ENCODE results near the gene JAG1. TPM values are rescaled to one million over a fixed set of nuclear protein-coding genes. Genes with fewer than 3 reads are reported as not detected.

JAG1 gene
- total RNA-seq, 1 donor from 2014 or later = 278 TPM

DNA sequence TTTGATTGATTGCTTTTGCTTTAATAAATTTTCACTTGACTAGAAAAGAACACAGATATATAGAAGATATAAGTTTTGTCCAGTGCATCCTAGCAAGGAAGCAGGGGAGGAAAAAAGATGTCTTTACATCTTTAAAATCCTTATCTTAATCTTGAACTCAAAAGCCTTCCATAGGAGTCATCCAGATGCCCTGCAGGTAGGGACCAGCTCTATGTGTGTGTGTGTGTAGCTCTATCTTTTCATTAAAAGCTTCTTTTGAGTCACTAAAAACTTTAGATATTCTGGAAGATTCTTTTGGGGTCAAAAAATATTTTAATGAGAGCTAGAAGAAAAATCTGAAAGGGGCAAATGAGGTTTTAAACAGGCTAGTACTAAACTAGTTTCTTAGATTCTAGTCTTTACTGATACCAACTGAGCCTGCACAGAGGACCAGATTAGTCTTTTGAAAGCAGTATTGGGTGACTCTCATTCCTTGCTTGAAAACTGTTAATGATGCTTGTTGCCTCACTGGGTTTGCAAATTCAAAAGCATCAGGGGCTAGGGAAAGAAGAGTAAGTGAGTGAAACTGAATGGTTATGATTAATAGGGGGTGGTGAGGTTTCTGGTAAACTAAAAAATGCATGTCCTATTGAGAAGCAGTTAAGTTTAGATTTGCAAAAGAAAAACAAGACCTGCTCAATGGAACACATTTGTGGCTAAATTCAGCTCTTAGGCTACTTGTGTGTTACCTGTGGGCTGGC is 40.6 kb upstream of the JAG1 start:
- Histone ChIP-seq H3K4me3 (ENCODE audit: insufficient read depth, low read depth, low read length) (no peak overlapping the region), H3K79me2 (ENCODE audit: insufficient read depth, low read length) (no peaks in the 10 kb centered on the region), H3K27ac (ENCODE audit: low read depth, low read length) (no peak overlapping the region), H2AFZ (ENCODE audit: low read depth, low read length) (no peak overlapping the region), H4K20me1 (ENCODE audit: insufficient read depth, low read length) (no peaks in the 10 kb centered on the region), H3K36me3 (ENCODE audit: insufficient read depth, low read length) (no peaks in the 10 kb centered on the region), H3K4me1 (ENCODE audit: insufficient read depth, low read length) (peaks cover 19% of the 10 kb centered on the region), H3K4me2 (ENCODE audit: low read length) (peak overlapping the region; percentile 43), H3K9me3 (ENCODE audit: insufficient read depth, low read depth, low read length) (no peaks in the 10 kb centered on the region), H3K9ac (ENCODE audit: low read length) (no peak overlapping the region), H3K27me3 (ENCODE audit: insufficient read depth, low read length) (no peaks in the 10 kb centered on the region)
- no peaks in the 10 kb centered on the region for H3K36me3 Mint-ChIP-seq (ENCODE audit: low read depth, unreplicated experiment)
- H3K4me3 Mint-ChIP-seq (ENCODE audit: unreplicated experiment) = no peak overlapping the region
- peak; percentile 47 for DNase-seq (ENCODE audit: low read depth)
- H3K4me1 Mint-ChIP-seq (ENCODE audit: low read depth, unreplicated experiment) = peaks cover 13% of the 10 kb centered on the region
- no peaks in the 10 kb centered on the region for H3K9me3 Mint-ChIP-seq (ENCODE audit: unreplicated experiment)
- H3K27me3 Mint-ChIP-seq (ENCODE audit: low read depth, unreplicated experiment) = no peaks in the 10 kb centered on the region
- H3K27ac Mint-ChIP-seq (ENCODE audit: unreplicated experiment) = no peak overlapping the region
- FAIRE-seq = no peak
- no peak for TF ChIP-seq EZH2 (IDR thresholded peaks at IDR 0.05; ENCODE audit: insufficient read depth, low read length)
- TF ChIP-seq, protein P1, sequence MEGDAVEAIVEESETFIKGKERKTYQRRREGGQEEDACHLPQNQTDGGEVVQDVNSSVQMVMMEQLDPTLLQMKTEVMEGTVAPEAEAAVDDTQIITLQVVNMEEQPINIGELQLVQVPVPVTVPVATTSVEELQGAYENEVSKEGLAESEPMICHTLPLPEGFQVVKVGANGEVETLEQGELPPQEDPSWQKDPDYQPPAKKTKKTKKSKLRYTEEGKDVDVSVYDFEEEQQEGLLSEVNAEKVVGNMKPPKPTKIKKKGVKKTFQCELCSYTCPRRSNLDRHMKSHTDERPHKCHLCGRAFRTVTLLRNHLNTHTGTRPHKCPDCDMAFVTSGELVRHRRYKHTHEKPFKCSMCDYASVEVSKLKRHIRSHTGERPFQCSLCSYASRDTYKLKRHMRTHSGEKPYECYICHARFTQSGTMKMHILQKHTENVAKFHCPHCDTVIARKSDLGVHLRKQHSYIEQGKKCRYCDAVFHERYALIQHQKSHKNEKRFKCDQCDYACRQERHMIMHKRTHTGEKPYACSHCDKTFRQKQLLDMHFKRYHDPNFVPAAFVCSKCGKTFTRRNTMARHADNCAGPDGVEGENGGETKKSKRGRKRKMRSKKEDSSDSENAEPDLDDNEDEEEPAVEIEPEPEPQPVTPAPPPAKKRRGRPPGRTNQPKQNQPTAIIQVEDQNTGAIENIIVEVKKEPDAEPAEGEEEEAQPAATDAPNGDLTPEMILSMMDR (IDR thresholded peaks at IDR 0.05; ENCODE audit: insufficient read depth, low read depth, low read length) = no peak

DNA sequence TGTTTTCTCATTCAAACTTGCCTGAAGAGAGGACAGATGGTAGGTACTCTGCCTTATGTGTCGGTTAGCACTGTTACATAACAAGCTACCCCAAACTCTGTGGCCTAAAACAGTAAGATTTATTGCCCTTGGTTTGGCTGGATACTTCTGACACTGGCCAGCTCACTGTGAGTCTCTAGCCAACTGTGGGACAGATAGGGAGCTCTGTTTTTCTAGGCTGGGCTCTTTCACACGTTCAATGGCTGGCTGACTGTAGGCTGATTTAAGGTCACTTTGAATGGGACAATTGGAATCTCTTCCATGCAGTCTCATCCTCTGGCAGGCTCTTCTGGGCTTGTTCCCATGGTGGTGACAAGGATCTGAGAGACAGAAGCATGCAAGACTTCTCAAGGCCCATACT is 39.4 kb upstream of the JAG1 start:
- H3K4me1 Mint-ChIP-seq (ENCODE audit: low read depth, unreplicated experiment) = peaks cover 20% of the 10 kb centered on the region
- H3K9me3 Mint-ChIP-seq (ENCODE audit: unreplicated experiment) = no peaks in the 10 kb centered on the region
- Histone ChIP-seq H3K27me3 (ENCODE audit: insufficient read depth, low read length) (no peaks in the 10 kb centered on the region), H3K4me2 (ENCODE audit: low read length) (no peak overlapping the region), H2AFZ (ENCODE audit: low read depth, low read length) (no peak overlapping the region), H3K27ac (ENCODE audit: low read depth, low read length) (no peak overlapping the region), H4K20me1 (ENCODE audit: insufficient read depth, low read length) (no peaks in the 10 kb centered on the region), H3K79me2 (ENCODE audit: insufficient read depth, low read length) (no peaks in the 10 kb centered on the region), H3K36me3 (ENCODE audit: insufficient read depth, low read length) (no peaks in the 10 kb centered on the region), H3K9ac (ENCODE audit: low read length) (no peak overlapping the region), H3K9me3 (ENCODE audit: insufficient read depth, low read depth, low read length) (no peaks in the 10 kb centered on the region), H3K4me1 (ENCODE audit: insufficient read depth, low read length) (peaks cover 30% of the 10 kb centered on the region), H3K4me3 (ENCODE audit: insufficient read depth, low read depth, low read length) (no peak overlapping the region)
- no peaks in the 10 kb centered on the region for H3K36me3 Mint-ChIP-seq (ENCODE audit: low read depth, unreplicated experiment)
- no peak for TF ChIP-seq EZH2 (IDR thresholded peaks at IDR 0.05; ENCODE audit: insufficient read depth, low read length)
- TF ChIP-seq, protein P1 (IDR thresholded peaks at IDR 0.05; ENCODE audit: insufficient read depth, low read depth, low read length) = no peak
- H3K27ac Mint-ChIP-seq (ENCODE audit: unreplicated experiment) = no peak overlapping the region
- DNase-seq (ENCODE audit: low read depth) (no peak), FAIRE-seq (no peak)
- H3K27me3 Mint-ChIP-seq (ENCODE audit: low read depth, unreplicated experiment) = no peaks in the 10 kb centered on the region
- H3K4me3 Mint-ChIP-seq (ENCODE audit: unreplicated experiment) = no peak overlapping the region

DNA sequence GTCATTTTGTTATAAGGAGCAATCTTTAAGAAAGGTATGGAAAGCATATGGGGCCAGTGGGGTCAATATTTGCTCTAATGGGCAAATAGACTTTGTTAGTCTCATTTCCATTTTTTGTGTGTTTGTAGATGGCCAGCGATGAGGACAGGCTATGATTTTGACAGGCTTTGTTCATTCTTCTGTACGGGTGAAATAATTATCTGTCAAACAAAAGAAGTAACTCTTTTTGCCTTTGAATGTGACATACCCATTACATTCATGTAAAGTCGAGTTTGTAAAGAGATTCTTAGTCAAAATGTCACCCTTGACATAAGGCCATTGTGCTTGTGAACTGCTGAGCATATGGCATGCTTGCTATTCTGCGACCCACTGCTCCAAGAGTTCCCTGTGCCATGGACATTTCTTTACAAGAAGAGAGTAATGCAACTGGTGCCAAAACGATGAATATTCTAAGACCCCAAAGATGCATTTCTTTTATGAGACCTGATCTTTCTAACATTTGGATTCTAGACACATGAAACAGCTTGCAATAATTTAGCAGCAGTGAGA is 38.2 kb upstream of the JAG1 start:
- Mint-ChIP-seq H3K4me3 (ENCODE audit: unreplicated experiment) (no peak overlapping the region), H3K9me3 (ENCODE audit: unreplicated experiment) (no peaks in the 10 kb centered on the region), H3K27me3 (ENCODE audit: low read depth, unreplicated experiment) (no peaks in the 10 kb centered on the region), H3K4me1 (ENCODE audit: low read depth, unreplicated experiment) (peaks cover 22% of the 10 kb centered on the region), H3K27ac (ENCODE audit: unreplicated experiment) (no peak overlapping the region), H3K36me3 (ENCODE audit: low read depth, unreplicated experiment) (no peaks in the 10 kb centered on the region)
- Histone ChIP-seq H3K4me3 (ENCODE audit: insufficient read depth, low read depth, low read length) (no peak overlapping the region), H3K79me2 (ENCODE audit: insufficient read depth, low read length) (no peaks in the 10 kb centered on the region), H3K36me3 (ENCODE audit: insufficient read depth, low read length) (no peaks in the 10 kb centered on the region), H3K9ac (ENCODE audit: low read length) (no peak overlapping the region), H3K4me1 (ENCODE audit: insufficient read depth, low read length) (peaks cover 32% of the 10 kb centered on the region), H3K9me3 (ENCODE audit: insufficient read depth, low read depth, low read length) (no peaks in the 10 kb centered on the region), H3K4me2 (ENCODE audit: low read length) (no peak overlapping the region), H3K27ac (ENCODE audit: low read depth, low read length) (no peak overlapping the region), H2AFZ (ENCODE audit: low read depth, low read length) (no peak overlapping the region), H4K20me1 (ENCODE audit: insufficient read depth, low read length) (no peaks in the 10 kb centered on the region), H3K27me3 (ENCODE audit: insufficient read depth, low read length) (no peaks in the 10 kb centered on the region)
- FAIRE-seq = no peak
- TF ChIP-seq, protein P1 (IDR thresholded peaks at IDR 0.05; ENCODE audit: insufficient read depth, low read depth, low read length) = no peak
- no peak for TF ChIP-seq EZH2 (IDR thresholded peaks at IDR 0.05; ENCODE audit: insufficient read depth, low read length)
- no peak for DNase-seq (ENCODE audit: low read depth)

Data from astrocyte (in vitro differentiated cells and primary cell).